COLO668 (cell line): ENCODE results near the gene TMEM179.

ENCODE experiments used
- DNase-seq: peaks from one replicate; lab custom pipeline; 2025; ENCODE audit not compliant: unreplicated experiment; lab: John Stamatoyannopoulos, UW

Gene TMEM179

GRCh38 chr14:104588066-104588857 lies 16.3 kb downstream of the TMEM179 start:
- DNase-seq = peak; percentile 79

- DNase-seq = no peak
Observed at GRCh38 chr14:104587641-104588040, 16.9 kb downstream of the TMEM179 start.

- DNase-seq = peak; percentile 24
Observed at GRCh38 chr14:104586832-104587620, 17.5 kb downstream of the TMEM179 start.

- DNase-seq = no peak
Observed at GRCh38 chr14:104585966-104586697, 18.4 kb downstream of the TMEM179 start.

- no peak for DNase-seq
Observed at GRCh38 chr14:104584557-104584956, 20.0 kb downstream of the TMEM179 start.

- DNase-seq = no peak
Observed at GRCh38 chr14:104583424-104584306, 20.9 kb downstream of the TMEM179 start.

- DNase-seq = no peak
Observed at GRCh38 chr14:104582662-104583061, 21.9 kb downstream of the TMEM179 start.

GRCh38 chr14:104582005-104582404 lies 22.6 kb downstream of the TMEM179 start:
- no peak for DNase-seq

- no peak for DNase-seq
Observed at GRCh38 chr14:104581521-104581920, 23.1 kb downstream of the TMEM179 start.

- DNase-seq = no peak
Observed at GRCh38 chr14:104580961-104581360, 23.6 kb downstream of the TMEM179 start.

GRCh38 chr14:104579939-104580338 lies 24.6 kb downstream of the TMEM179 start:
- DNase-seq = peak; percentile 25

- peak; percentile 25 for DNase-seq
Observed at GRCh38 chr14:104579507-104579906, 25.1 kb downstream of the TMEM179 start, which contains the start of gene C14orf180. Gene C14orf180 (plus strand): TSS chr14:104579764. CDS start chr14:104586431, 6,667 bp downstream.

- DNase-seq = no peak
Observed at GRCh38 chr14:104578321-104578720, 26.3 kb downstream of the TMEM179 start.

- DNase-seq = no peak
Observed at GRCh38 chr14:104577847-104578301, 26.7 kb downstream of the TMEM179 start.

- no peak for DNase-seq
Observed at GRCh38 chr14:104577426-104577825, 27.1 kb downstream of the TMEM179 start.

- no peak for DNase-seq
Observed at GRCh38 chr14:104576970-104577332, 27.6 kb downstream of the TMEM179 start.

GRCh38 chr14:104576232-104576969 lies 28.2 kb downstream of the TMEM179 start:
- no peak for DNase-seq

GRCh38 chr14:104574978-104575583 lies 29.5 kb downstream of the TMEM179 start:
- no peak for DNase-seq

GRCh38 chr14:104574536-104574935 lies 30.0 kb downstream of the TMEM179 start:
- DNase-seq = no peak
